SK-MEL-5 (cell line): Measurements from ENCODE around the gene FAU. TPM values are rescaled to one million over a fixed set of nuclear protein-coding genes. Genes with fewer than 3 reads are reported as not detected.
"Not testable (repeated sequence)": the region's sequence is repeated elsewhere in the genome, so short reads cannot be mapped to it uniquely, and the experiment has no call there.

ENCODE experiments used
- DNase-seq: peaks from one replicate; pipeline ENCODE4 v3.0.0-alpha.2; 2016; ENCODE audit warnings: low read depth, low spot score
- in situ Hi-C: cut with HindIII; loops from 2 replicates; pipeline ENCODE4 v1.10.0; 2016; ENCODE audit warnings: low sequenced_read_pairs, high pct_unique_total_duplicates, low pct_unique_long_range_greater_than_20kb
- total RNA-seq: library from RNA; depleted of rRNA; stranded (reverse); fragments of >200 nt; shearing (Covaris generic); gene quantifications from 2 replicates; pipeline ENCODE4 v1.2.3, GENCODE V29; 2014

FAU gene
- total RNA-seq, 1 experiment from 2014 or later = 196 TPM

GRCh38 chr11:65127473-65128181 is 5.7 kb upstream of the FAU start:
- in situ Hi-C loops = no loop called here
- DNase-seq = no peak

- in situ Hi-C loops = no loop called here
These were observed 4.8 kb upstream of the FAU start for GRCh38 chr11:65126624-65127274.

GRCh38 chr11:65125197-65126056 is 3.5 kb upstream of the FAU start:
- in situ Hi-C loops = no loop called here

More at GRCh38 chr11:65126624-65127274, 4.8 kb upstream of the FAU start:
- DNase-seq = no peak

GRCh38 chr11:65124480-65125196 is 2.7 kb upstream of the FAU start:
- in situ Hi-C loops = no loop called here

More at GRCh38 chr11:65125197-65126056, 3.5 kb upstream of the FAU start:
- DNase-seq = no peak

GRCh38 chr11:65121447-65121864 is 478 bp downstream of the FAU start:
- in situ Hi-C loops = no loop called here
- DNase-seq = no peak

More at GRCh38 chr11:65124480-65125196, 2.7 kb upstream of the FAU start:
- no peak for DNase-seq

- DNase-seq = no peak
- in situ Hi-C loops = no loop called here
These were observed 1.1 kb downstream of the FAU start for GRCh38 chr11:65120831-65121230.

GRCh38 chr11:65119670-65119995 is 2.3 kb downstream of the FAU start:
- in situ Hi-C loops = no loop called here

GRCh38 chr11:65118891-65119669 is 2.9 kb downstream of the FAU start:
- in situ Hi-C loops, DNase-seq: not testable (repeated sequence)

More at GRCh38 chr11:65119670-65119995, 2.3 kb downstream of the FAU start:
- DNase-seq = no peak

- in situ Hi-C loops = no loop called here
These were observed 3.7 kb downstream of the FAU start for GRCh38 chr11:65118097-65118837.

GRCh38 chr11:65117206-65118096 is 4.5 kb downstream of the FAU start, which contains the start of gene ZNHIT2:
Gene ZNHIT2 (minus strand): TSS chr11:65117701. CDS start chr11:65117653, 48 bp downstream.
- in situ Hi-C loops = no loop called here

More at GRCh38 chr11:65118097-65118837, 3.7 kb downstream of the FAU start:
- no peak for DNase-seq

GRCh38 chr11:65116370-65117205 is 5.3 kb downstream of the FAU start:
- peak; percentile 41 for DNase-seq
- in situ Hi-C loops = no loop called here

More at GRCh38 chr11:65117206-65118096, 4.5 kb downstream of the FAU start, which contains the start of gene ZNHIT2:
- peak; percentile 97 for DNase-seq

- DNase-seq = no peak
- in situ Hi-C loops = no loop called here
These were observed 6.4 kb downstream of the FAU start for GRCh38 chr11:65115361-65116082.

- in situ Hi-C loops = no loop called here
These were observed 7.3 kb downstream of the FAU start for GRCh38 chr11:65114538-65115171.

More at GRCh38 chr11:65114538-65115171, 7.3 kb downstream of the FAU start:
- no peak for DNase-seq
